Peyer's patch (tissue), 4 donors: ENCODE data around the gene SHCBP1L. TPM values are rescaled to one million over a fixed set of nuclear protein-coding genes. Genes with fewer than 3 reads are reported as not detected.

Experiments
- DNase-seq, 3 donors: peaks; one replicate each; pipeline ENCODE4 v3.0.0-alpha.2; 2017 to 2019
- H3K27ac ChIP-seq, 4 donors: fragments of 200-600 bp; sonication (generic); one replicate each; pipeline ENCODE4 v1.5.1; 2016 to 2019
- H3K27me3 ChIP-seq, 2 donors: fragments of 200-600 bp; sonication (generic); one replicate each; pipeline ENCODE4 v1.5.1; 2019
- H3K36me3 ChIP-seq, 3 donors: fragments of 200-600 bp; sonication (generic); one replicate each; pipeline ENCODE4 v1.5.1; 2016 to 2019
- H3K4me1 ChIP-seq, 4 donors: fragments of 200-600 bp; sonication (generic); one replicate each; pipeline ENCODE4 v1.5.1; 2016 to 2019
- H3K4me3 ChIP-seq, 4 donors: fragments of 200-600 bp; sonication (generic); 1 replicate in 3 of 4; 2 replicates in 1 of 4; pipeline ENCODE4 v1.5.1; 2016 to 2019; ENCODE audit warnings: mild to moderate bottlenecking in 1 of 4
- H3K9me3 ChIP-seq, 4 donors: fragments of 200-600 bp; sonication (generic); one replicate each; pipeline ENCODE4 v1.5.1; 2016 to 2019; ENCODE audit warnings: mild to moderate bottlenecking in 1 of 4
- POLR2A ChIP-seq, 2 donors: fragments of 450-650 bp; IDR thresholded peaks; one replicate each; pipeline ENCODE4 v1.5.1; 2017; ENCODE audit warnings: antibody characterized with exemption in 2 of 2, mild to moderate bottlenecking in 2 of 2, moderate library complexity in 2 of 2
- total RNA-seq, 4 donors: library from RNA; depleted of rRNA; stranded (reverse); fragments of >200 nt; gene quantifications; one replicate each; pipeline ENCODE4 v1.1.0, GENCODE V29; 2016
- TF ChIP-seq, protein P1 (sequence below), 6 experiments: fragments of 450-650 bp in 4 of 6; fragments of 200-600 bp in 2 of 6; sonication (generic) in 1 of 6; IDR thresholded peaks; one replicate each; pipeline ENCODE4 v1.5.1; 2017 to 2019; ENCODE audit warnings: antibody characterized with exemption in 6 of 6, mild to moderate bottlenecking in 3 of 6, moderate library complexity in 1 of 6

The SHCBP1L gene
- total RNA-seq, result not detected

DNA sequence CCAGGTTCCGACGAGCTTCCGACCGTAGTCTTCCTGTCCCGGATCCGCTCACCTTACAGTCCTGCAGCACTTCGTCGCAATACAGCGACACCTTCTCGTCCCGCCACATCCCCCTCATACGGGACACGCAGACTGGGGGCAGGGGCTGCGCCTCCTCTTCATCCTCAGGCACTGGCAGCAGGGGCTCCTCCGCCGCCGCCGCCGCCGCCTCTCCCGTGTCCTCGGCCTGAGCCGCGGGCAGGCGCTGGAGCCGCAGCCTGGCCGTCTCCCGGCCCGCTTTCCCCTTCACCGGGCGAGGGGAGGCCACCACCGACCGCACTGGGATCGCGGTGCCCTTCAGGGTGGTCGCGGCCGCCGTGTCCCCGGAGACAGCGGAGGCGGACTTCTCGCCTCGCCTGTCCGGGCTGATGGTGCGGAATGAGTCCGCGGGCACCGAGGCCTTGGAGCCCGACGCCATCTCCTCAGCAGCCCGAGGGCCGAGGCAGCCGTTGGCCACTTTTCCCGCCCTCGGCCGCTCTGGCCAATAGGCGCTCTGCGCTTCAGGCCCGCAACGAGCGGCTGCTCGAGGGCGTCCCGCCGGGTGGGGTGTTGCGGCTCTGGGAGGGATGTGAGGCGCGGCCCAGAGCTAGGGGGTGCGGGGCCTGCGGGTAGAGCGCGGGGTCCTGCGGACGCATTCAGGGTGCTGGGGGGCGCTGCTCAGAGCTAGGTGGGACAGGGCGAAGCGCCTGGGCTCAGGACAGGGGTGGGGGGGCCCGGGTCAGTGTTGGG lies at the start of gene SHCBP1L:
SHCBP1L (minus strand) TSS at position 490 of the 768 bp plus-strand sequence; CDS start at position 457, 33 bp downstream.
- peak within 1 kb of the TSS in 3 of 4 donors; percentile 9 to 34 (median 33) for H3K4me3 ChIP-seq
- TF ChIP-seq, protein P1, sequence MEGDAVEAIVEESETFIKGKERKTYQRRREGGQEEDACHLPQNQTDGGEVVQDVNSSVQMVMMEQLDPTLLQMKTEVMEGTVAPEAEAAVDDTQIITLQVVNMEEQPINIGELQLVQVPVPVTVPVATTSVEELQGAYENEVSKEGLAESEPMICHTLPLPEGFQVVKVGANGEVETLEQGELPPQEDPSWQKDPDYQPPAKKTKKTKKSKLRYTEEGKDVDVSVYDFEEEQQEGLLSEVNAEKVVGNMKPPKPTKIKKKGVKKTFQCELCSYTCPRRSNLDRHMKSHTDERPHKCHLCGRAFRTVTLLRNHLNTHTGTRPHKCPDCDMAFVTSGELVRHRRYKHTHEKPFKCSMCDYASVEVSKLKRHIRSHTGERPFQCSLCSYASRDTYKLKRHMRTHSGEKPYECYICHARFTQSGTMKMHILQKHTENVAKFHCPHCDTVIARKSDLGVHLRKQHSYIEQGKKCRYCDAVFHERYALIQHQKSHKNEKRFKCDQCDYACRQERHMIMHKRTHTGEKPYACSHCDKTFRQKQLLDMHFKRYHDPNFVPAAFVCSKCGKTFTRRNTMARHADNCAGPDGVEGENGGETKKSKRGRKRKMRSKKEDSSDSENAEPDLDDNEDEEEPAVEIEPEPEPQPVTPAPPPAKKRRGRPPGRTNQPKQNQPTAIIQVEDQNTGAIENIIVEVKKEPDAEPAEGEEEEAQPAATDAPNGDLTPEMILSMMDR (IDR thresholded peaks at IDR 0.05), result no peak
- no peak for TF ChIP-seq POLR2A (IDR thresholded peaks at IDR 0.05)
- no peak within 1 kb of the TSS for H3K27ac ChIP-seq
- peaks cover 0 to 6% (median 0%) of the 10 kb centered on the region in 4 donors for H3K4me1 ChIP-seq
- H3K36me3 ChIP-seq, result no peaks in the 10 kb centered on the region
- H3K27me3 ChIP-seq, result no peaks in the 10 kb centered on the region
- DNase-seq, result no peak
- no peaks in the 10 kb centered on the region for H3K9me3 ChIP-seq

DNA sequence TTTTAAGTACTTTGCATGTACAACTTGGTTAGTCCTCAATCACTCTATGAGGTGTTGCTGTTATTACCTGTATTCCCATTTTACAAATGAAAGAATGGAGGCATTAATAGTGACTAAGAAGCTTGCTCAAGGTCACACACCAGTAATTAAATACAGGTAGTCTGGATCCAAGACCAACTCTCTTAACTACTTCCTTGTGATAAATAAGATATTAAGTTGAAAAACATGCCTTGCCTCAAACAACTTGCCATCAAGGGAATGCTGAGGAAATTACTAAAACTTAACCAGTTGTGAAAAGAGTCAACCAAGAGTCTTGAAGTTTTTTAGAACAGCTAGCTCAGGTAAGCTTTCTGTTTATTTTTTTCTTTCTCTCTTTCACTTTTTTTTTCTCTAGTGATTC lies 49.3 kb upstream of the SHCBP1L start:
- no peaks in the 10 kb centered on the region for H3K9me3 ChIP-seq
- no peaks in the 10 kb centered on the region for H3K36me3 ChIP-seq
- no peak for DNase-seq
- no peak overlapping the region for H3K27ac ChIP-seq
- H3K4me1 ChIP-seq, result no peaks in the 10 kb centered on the region
- H3K27me3 ChIP-seq, result no peaks in the 10 kb centered on the region
- H3K4me3 ChIP-seq, result no peak overlapping the region
- no peak for TF ChIP-seq POLR2A (IDR thresholded peaks at IDR 0.05)
- TF ChIP-seq, protein P1 (IDR thresholded peaks at IDR 0.05), result no peak

DNA sequence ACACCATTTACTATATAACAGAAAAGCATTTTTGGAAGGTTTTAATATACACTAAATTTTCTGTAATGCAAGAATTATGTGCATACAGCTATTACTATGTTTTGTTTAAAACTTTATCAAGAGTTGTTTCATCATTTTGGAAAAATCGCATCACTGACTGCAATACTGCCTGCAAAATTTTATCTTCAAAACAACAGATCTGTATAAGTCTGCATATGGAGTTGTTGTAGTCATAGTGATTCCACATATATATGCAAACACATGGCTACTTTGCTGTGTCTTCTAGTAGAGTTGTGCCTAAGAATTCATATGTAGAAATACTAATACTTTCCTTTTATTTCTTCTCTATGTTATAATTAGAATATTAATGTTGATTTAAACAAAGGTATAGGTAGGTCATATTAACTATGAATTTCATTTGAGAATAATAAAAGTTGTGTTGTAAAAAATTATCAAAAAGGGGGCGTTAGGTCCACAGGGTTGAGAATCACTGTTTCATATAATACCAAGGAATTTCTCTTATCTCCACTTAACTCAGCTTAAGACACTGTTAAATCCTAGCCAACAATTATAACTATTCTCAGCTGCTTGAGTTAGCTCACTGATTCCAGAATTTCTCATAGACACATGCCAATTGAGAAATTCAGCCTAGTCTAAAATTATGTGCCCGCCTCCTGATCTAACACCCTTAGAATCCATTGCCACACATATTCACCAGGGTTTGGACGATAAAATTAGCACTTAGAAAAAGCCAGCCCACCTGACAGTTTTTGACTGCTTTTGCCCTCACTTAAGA lies 47.4 kb upstream of the SHCBP1L start:
- DNase-seq, result no peak
- H3K36me3 ChIP-seq, result no peaks in the 10 kb centered on the region
- TF ChIP-seq POLR2A (IDR thresholded peaks at IDR 0.05), result no peak
- TF ChIP-seq, protein P1 (IDR thresholded peaks at IDR 0.05), result no peak
- H3K4me3 ChIP-seq, result no peak overlapping the region
- H3K9me3 ChIP-seq, result no peaks in the 10 kb centered on the region
- no peaks in the 10 kb centered on the region for H3K27me3 ChIP-seq
- H3K4me1 ChIP-seq, result no peaks in the 10 kb centered on the region
- H3K27ac ChIP-seq, result no peak overlapping the region

DNA sequence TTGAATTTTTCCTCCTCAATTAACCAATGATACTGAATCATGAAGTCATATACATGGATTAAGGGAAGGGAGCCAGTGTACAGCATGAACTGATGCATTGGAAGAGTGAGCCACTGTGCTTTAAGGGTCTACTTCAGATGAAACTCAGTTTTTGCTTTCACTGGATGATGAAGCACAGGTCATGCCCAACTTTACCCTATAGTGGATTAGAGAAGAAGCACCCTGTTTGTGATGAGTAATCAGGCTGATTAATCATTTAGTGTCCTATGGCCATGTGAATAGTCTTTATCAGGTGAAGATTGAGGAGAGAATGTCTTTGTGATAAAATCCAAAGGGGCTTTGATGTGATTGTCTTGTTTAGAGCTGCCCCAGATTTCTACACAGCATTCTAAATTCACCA lies 45.5 kb upstream of the SHCBP1L start:
- Histone ChIP-seq H3K36me3 (no peaks in the 10 kb centered on the region), H3K4me3 (no peak overlapping the region), H3K27me3 (no peaks in the 10 kb centered on the region), H3K9me3 (no peaks in the 10 kb centered on the region), H3K4me1 (no peaks in the 10 kb centered on the region), H3K27ac (no peak overlapping the region)
- TF ChIP-seq POLR2A (IDR thresholded peaks at IDR 0.05), result no peak
- TF ChIP-seq, protein P1 (IDR thresholded peaks at IDR 0.05), result no peak
- no peak for DNase-seq

DNA sequence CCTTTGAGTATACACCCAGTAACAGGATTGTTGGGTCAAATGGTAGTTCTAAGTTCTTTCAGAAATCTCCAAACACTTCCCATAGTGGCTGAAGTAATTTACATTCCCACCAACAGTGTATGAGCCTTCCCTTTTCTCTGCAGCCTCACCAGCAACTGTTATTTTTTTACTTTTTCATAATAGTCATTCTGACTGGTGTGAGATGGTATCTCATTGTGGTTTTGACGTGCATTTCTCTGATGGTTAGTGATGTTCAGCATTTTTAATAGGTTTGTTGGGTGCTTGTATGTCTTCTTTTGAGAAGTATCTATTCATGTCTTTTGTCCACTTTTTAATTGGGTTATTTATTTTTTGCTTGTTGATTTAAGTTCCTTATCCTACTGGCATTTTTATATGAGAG lies 43.9 kb upstream of the SHCBP1L start:
- Histone ChIP-seq H3K4me3 (no peak overlapping the region), H3K27ac (no peak overlapping the region), H3K36me3 (no peaks in the 10 kb centered on the region), H3K27me3 (no peaks in the 10 kb centered on the region), H3K9me3 (no peaks in the 10 kb centered on the region), H3K4me1 (no peaks in the 10 kb centered on the region)
- DNase-seq, result no peak
- TF ChIP-seq, protein P1 (IDR thresholded peaks at IDR 0.05), result no peak
- TF ChIP-seq POLR2A (IDR thresholded peaks at IDR 0.05), result no peak
